Stimulated activated CD4-positive, alpha-beta T cell treated with anti-CD3 and anti-CD28 coated beads, TNF-alpha, amount 100 ng/mL, for 1 hour (primary cell): ENCODE data around the gene AIPL1.

Source experiments
- DNase-seq, 3 donors: peaks; one replicate each; pipeline ENCODE4 v3.0.0-alpha.2; 2020; ENCODE audit warnings: low read depth in 3 of 3, low spot score in 1 of 3

AIPL1 gene

GRCh38 chr17:6374761-6375312 lies 60.1 kb downstream of the AIPL1 start:
- DNase-seq: peak in 1 of 3 donors; percentile 39

GRCh38 chr17:6374271-6374691 lies 60.6 kb downstream of the AIPL1 start:
- no peak for DNase-seq
